NCI-H524 treated with DMSO at 0.1 percent for 48 hours (cell line): ENCODE results near the gene RFX4.

Experiments
- DNase-seq: peaks from one replicate; lab custom pipeline; 2025; lab: John Stamatoyannopoulos, UW

RFX4 gene

DNA sequence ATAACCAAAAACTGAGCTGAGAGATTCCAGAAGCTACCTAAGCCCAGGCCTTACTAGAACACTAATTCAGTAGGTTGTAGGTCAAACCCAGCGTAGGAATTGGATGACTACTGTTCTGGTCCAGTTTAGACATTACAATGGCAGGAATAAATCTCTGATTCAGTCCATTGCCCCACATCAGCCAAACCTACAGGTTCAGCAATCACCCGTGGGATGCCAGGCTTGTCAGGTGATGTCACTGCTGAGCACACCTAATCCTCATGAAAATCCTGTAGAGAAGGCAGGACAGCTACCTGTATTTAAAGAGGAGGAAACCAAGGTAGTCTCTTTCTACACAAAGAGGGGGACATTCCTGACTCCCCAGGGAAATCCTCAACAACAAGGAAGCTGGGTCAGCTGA, 63.7 kb downstream of the RFX4 start:
- DNase-seq, result no peak

DNA sequence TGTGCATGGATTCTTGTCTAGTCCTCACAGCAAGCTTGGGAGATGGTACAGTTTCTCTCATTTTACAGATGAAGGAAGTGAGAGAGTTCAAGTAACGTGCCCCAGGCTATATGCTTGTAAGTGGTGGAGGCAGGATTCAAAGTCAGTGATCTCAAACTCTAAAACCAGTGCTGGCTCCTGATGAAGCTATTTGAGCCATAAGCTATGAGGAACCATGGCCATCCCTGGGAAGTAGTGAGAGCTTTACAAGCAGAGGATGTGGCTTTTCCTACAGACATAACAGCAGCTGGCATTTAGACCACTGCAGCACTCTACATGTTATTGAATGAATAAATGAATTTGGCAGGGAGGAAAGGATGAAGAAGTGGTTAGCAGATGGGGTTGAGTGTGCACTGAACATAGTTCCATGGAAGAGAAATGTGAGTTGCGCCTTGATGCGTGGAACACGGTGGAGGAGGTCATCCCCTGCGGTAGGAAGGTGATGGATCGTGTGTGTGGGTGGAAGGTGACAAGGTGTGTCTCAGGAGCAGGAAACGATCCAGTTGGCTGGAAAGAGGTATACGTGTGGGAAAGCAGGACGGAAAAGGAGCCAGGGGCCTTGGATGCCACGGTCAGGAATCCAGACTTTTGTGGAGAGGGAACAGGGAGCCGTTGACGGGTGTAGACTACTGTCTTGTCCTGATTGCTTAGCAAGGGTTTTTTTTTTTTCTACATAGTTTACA, 65.2 kb downstream of the RFX4 start:
- no peak for DNase-seq

DNA sequence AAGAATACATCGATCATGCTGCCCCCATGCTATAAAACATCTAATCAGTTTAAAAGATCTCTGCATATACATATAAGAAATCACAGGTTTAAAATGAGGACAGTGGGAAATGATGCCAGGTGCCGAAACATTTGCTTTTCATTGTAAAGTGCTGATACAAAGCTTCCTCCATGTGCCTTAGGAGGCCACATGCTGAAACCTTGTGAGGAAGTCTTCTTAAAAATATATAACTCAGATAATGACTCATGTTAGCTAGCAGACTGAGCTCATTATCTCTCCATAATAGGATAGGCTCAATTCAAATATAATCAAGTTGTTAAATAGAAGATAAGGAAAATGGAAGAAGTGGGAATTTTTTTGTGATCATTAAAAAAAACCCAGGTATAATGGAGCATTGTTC, 65.9 kb downstream of the RFX4 start:
- DNase-seq, result no peak

DNA sequence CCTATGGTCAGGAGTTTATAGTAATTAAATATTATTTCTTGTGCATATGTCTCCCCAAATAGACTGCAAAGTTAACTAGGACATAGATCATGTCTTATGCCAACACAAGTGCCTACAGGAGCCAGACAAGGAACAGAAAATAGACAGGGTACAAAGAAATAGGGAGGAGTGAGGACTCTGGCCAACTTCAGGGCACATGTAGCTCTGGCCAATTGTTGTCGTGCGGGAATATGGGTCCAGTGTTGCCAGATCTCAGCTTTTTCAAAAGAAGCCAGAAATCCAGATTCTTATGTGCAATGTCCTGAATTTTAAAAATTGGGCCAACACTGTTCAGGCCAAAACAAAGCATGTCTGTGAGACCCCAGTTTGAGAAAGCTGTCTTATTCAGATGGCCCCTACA, 68.7 kb downstream of the RFX4 start:
- DNase-seq, result no peak

DNA sequence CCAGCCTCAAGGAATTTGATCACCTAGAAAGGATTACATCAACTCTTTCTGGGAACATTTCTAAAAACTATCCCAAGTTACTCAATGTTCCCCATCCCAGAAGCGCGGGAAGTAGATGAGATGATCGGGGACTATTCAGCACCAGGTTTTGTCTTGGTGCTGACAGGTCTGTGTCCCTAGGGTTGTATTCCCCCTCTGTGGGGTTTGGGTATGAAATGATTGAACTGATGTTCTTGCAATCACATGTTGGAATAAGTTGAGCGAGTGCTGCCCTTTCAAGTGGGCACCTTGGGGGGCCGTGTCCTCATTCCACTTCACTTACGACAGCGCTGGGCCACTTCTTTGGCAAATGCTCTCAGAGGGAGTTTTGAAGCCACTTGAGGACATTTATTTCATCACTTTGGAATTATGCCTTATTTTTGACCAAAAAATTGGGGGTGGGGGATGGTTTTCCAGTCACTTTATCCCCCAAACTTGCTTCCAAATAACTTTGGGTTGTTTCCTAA, 69.8 kb downstream of the RFX4 start:
- no peak for DNase-seq

DNA sequence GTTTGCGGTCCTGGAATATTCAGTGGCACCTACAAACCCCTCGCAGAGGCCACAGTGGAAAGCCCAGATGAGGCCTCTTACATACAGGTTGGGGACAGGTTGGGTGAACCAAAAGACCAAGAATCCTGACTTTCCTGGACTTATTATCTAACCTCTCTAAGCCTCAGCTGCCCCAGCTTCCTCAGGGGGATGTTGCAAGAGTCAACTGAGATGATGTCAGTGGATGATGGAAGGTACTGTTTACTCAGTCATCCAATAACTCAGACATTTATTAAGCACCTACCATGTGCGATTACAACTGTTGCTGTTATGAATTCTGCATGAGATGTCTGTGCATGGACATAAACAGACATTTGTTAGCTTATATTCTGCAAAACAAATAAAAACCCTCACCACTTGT, 72.8 kb downstream of the RFX4 start:
- DNase-seq, result no peak

DNA sequence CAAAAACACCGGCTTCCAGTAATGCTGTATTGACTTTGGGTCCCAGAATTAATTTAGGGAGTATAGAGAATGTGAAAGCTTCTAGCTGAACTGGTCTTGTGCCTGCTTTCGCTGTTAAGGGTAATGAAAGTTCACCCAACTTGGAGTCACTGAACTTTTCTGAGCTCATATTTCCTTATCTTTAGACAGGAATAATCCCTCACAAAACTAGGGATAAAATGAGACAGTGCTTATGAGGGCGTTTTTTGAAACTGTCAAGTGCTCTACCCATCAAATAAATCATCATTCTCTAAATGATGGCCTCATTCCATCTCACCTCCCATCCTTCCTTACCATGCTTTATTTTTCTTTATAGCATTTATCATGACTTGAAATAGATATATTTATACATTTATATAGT, 74.7 kb downstream of the RFX4 start:
- DNase-seq, result no peak

DNA sequence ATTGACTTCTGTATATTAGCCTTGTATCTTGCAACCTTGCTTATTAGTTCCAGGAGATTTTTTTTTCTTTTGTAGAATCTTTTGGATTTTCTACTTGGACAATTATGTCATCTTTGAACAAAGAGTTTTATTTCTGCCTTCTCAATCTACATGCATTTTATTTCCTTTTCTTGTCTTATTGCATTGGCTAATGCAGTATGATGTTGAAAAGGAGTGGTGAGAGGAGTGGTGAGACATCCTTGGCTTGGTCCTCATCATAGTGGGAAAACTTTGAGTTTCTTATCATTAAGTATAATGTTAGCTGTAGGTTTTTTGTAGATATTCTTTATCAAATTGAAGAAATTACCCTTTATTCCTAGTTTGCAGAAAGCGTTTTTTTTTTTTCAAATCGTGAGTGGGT, 80.6 kb downstream of the RFX4 start:
- no peak for DNase-seq

DNA sequence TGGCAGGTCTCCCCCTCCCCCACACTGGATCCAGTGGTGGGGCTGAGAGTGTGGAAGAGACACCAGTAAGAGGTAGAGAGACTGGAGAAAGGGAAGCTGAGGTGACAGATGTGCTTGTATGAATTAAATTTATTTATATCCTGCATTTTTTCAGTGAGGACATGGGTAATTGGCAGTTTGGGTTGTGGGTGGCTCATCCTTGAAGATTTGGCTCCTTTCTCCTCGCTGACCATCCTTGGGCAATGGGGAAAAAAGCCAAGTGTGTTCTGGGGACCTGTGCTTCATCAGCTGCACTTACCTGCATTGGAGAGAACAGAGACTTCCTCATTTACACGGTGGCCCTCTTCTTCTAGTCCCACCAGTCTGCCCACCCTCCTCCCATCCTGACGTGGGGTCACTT, 86.4 kb downstream of the RFX4 start:
- DNase-seq, result no peak

DNA sequence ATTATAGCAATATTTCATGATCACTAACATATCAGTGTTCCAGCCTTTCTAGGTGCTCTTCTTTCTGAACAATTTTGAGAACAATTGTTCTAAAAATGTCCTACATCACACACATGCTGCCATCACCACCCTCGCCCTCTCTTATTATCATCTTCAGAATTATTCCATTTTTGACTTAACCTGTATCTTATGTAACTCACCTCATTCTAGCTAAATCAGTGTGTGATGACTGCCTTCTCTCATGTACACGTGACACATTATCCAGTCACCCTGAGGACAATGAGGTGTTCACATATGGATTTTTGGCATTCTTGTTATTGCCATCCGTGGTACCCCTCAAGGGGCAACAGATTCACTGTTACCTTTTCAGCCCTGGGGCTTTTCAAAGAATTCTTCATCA, 87.3 kb downstream of the RFX4 start:
- DNase-seq, result no peak

DNA sequence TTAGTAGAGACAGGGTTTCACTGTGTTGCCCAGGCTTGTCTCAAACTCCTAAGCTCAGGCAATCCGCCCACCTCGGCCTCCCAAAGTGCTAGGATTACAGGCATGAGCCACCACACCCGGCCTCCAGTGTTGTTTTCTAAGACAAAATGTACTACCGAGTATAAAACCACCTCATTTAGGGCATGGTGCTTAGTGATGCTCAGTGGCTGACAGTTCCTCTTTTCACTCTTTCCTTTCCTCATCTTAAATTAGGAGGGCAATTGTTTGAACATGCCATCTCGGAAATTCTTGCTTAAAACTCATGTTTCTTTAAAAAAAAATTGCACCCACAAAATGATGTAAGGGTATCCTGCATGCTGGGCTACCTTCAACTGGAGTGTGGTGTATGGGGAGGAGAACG, 89.0 kb downstream of the RFX4 start:
- DNase-seq, result no peak

DNA sequence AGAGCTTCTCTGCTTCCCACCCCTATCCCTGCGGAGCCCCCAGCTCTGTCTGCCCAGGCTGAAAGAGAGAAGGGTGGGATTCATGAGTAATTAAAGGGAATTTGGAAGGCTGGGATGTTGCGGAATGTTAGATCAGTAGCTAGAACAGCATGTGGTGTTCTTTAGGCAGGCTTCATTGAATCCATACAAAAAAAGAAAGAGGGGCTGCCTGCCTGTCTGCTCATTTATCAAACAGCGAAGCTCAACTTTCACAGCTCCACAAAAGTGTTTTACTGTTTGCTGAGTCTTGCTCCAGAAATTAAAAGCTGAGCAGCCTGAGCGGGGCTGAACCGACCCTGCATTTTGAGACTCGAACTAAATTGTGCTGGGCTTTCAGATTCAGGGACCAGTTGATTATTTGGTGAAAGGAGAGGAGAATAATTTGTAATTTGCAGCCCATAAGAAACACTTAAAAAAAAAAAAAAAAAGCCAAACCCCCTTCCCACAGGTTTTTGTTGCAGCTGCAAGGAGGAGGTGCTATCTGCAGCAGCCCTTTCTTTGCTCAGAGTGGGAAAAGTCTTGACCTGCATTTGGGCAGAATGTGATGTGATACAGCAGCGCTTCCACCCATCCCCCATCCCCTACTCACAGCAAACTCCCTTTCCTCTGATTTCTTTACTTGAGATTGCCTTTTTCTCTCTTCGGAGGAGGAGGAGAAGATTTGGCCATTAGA, 89.7 kb downstream of the RFX4 start:
- DNase-seq, result no peak

DNA sequence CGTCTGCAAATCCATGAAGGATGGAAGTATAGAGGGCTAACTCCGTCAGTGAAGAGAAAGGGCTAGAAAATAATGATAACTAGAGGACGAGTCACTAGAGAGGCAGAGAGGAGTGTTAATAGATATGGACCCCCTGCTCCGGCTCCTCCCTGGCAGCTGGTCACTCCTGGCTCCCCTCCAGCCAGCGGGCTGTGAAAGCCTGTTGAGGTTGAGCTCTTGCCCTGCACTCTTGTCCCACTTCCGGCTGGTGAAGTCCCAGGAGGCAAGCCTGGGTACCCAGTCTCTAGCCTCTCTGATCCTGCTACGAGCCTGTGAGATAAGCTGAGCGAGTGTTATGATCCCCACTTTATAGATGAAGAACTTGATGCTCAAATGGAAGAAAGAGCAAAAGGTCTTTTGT, 90.3 kb downstream of the RFX4 start:
- DNase-seq, result peak; percentile 48

DNA sequence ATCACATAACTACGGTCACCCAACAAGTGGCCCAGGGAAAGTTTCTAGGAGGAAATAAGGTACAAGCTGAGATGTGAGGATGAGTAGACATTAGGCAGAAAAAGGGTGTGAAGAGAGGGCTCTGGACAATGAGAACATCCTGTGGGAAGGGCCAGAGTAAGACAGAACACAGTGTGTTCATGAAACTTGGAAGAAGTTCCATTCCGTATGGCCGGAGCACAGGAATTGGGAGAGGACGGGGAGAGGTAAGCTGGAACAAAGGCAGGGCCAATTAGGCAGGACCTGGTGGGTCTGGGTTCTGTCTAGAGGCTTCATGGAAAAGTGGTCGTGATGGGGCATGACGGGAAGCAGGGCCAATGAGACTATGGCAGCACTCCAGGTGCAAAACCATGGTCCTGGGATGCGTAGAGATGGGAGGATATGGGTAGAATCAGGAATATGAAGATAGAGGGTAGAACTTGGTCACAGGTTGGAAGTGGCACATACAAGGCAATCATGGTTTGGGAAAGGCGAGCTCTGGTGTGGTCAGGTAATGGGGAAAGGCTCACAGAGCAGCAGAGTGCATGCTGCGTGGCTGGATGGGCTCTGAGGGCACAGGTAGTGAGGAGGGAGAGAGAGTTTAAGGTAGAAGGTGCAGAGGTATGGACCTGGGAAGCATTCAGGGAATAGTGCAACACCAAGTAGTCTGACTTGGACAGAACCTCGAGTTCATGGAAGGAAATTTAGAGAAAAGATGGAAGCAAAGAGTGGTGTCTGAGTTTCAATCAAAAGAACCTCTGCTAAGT, 93.0 kb downstream of the RFX4 start:
- DNase-seq, result no peak

DNA sequence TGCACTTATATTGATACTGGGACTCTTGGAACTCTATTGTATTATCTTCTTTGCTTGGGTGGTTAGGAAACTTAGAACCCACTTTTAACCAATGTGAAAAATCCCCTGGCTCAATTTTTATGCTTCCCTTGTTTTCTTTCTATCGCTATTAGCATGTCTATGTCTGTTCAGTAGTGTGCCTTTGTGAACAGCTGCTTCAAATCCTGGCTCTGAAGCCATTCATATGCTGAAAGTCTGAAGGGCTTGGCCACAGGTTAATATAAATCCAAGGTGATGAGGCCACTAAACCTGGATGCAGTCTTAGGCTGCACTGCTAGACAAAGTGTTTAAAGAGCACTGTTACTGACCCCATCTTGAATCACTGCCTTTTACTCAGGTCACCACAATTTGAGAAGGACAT, 96.8 kb downstream of the RFX4 start:
- DNase-seq, result no peak

DNA sequence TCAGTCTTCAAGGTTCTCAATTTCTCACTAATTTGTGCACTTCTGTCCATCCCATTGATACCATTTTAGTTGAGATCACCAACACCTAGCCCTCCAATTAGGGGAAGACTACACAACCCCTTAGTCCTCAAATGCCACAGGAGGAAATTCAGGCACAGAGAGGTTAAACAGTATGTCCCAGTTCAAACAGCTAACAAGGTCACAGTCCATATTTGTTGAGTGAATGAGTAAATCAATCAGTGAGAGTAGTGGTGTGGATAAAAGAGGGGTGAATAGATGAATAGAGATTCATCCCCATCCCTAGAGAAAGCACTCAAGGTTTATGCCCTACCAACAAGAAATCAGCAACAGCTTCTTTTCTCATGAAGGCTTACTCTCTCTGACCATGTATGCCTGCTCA, 97.5 kb downstream of the RFX4 start:
- no peak for DNase-seq

DNA sequence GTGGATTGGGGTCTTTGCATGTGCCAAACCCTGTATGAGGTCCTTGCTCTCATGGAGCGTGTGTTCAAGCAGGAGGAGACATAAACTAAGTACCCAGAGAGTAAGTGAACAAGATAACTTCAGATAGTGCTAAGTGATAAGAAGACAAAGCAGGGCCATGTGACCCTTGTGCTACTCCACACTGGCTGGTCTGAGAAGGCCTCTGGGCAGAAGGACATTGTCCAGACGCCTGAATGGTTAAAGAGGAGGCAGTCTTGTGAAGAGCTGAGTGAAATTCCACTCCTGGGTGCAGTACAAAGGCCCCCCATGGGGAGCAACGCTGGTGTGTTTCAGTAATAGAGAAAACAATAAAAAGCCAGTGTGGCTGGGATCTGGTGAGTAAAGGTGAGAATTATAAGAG, 98.4 kb downstream of the RFX4 start:
- DNase-seq, result no peak

DNA sequence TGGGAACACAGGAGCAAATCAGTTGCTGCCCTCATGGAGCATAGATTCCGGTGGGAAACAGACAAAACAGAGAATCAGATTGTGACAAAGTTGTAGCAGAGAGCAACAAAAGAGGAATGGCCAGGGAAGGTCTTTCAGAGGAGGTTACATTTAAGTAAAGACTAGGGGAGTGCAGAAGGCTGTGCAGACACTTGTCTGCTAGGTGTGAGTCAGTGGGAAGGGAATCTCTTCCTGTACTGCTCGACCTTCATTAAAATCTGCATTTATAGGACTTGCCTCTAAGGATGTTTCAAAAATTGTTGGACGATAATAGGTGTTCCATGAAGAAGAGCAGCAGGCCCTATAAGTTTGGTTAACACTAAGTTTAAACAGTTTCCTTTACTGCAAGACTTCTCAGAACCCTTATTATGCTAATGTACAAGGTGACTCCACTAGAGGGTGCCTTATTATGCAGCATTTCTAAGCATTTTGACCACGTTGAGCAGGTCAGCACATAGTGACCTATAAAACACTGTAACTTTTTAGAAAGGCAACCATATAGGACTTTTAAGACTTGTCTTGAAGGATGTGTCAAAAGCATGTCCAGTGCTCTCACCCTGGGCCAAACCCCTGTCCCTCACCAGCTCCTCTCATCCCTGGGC, 99.9 kb downstream of the RFX4 start:
- no peak for DNase-seq

DNA sequence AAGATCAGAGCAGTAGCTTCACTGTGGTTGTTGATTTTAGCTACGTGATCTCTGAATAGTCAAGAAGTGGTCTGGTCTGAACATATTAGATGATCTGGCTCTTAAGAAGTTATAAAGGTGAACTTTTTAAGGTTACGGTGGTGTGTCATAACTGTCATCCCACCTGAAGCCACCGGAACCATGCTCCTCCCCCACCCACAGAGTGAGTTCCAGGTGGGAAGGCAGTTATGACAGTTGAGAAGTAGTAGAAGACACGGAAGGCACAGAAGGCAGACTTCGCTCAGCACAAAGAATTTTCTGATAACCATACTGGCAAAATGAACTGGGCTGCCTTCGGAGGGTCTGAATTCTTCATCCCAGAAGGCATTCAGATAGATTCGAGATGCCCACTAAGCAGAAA, 101.7 kb downstream of the RFX4 start:
- DNase-seq, result no peak

DNA sequence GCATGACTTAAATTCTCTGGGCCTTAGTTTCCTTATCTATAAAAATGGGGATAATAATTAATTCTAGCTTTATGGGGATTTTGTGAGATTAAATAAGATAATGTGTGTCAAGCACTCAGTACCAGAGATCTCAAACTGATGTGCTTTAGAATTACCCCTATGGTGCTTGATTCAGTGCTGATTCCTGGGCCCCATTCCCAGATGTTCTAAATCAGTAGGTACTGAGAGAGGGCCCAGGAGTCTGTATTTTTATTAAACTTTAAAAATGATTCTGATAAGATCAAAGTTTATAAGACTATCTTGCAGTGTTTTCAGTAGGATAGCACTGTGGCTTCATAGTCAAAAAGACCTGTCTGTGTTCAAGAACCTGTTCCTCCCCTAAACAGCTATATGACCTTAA, 102.6 kb downstream of the RFX4 start:
- no peak for DNase-seq

DNA sequence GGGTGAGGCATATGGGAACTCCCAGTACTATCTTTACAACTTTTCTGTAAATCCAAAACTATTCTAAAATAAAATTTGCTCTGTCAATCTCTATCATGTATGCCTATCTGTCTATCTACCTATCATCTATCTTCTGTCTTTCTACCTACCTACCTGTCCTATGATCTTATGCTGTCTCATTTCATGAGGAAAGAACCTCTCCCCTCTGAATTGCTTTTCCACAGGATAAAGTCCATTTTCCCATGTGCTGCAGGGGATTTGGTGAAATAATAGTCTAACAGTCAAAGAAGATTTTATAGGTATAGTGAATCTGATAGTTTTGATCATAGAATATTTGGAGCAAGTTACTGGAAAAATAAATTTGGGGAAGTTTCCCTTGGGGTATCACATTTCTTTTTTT, 104.9 kb downstream of the RFX4 start:
- no peak for DNase-seq

DNA sequence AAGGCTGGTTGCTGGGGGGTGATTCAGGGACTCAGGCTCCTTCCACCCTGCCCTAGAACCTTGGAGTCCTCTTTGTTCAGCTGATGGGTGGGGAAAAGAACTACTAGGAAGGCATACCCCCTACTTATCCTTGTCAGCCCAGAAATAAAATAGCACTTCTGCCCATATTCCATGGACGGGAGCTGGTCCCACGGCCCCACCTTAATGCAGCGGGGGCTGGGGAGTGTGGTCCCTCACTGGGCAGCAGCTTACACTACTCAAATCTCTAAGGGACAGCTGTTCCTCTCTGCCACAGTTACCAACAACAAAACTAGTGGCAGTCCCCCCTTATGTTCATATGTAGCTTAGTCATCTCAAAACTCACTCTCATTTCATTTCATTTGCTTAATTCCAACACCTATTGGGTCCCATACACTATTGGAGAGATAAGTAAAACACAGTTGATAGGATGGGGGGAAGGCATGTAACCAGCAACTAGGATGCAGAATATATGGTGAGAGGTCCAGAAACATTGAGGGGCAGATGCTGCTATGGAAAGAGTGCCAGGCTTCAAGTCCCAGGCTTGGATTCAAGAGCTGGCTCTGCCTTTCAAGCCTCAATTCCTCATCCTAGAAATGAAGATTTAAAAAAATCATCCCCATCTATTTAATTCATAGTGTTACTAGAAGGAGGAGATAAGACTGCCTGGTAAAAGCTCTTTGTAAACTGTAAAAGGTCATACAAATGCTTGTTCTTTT, 107.9 kb downstream of the RFX4 start:
- no peak for DNase-seq
